ENCODE data around the gene CAMK1D.

Gene CAMK1D

DNA sequence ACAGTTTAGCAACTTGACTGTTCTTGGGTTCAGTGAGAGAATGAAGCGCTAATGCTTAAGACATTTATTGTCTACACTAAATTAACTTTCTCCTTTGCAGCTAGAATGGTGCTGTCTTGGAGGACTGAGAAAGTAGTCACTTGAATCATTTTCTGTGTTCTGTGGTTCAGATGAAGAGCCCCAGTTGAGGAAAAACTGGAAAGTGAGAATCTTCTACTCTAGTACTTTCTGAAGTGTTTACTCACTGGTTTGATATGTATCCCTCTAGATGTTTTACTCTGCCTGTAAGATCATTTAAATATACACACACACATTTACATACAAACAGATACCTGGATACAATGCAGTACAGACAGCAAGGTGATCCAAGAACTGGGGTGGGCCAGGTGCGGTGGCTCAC lies 308.1 kb downstream of the CAMK1D start:
- no peak for DNase-seq (ENCODE audit: low read depth)

GRCh38 chr10:12658526-12658925 lies 309.2 kb downstream of the CAMK1D start:
- no peak for DNase-seq (ENCODE audit: low read depth)

- no peak for DNase-seq (ENCODE audit: low read depth)
Observed at GRCh38 chr10:12659706-12660105, 310.4 kb downstream of the CAMK1D start.

GRCh38 chr10:12660812-12661211 lies 311.5 kb downstream of the CAMK1D start:
- no peak for DNase-seq (ENCODE audit: low read depth)

DNA sequence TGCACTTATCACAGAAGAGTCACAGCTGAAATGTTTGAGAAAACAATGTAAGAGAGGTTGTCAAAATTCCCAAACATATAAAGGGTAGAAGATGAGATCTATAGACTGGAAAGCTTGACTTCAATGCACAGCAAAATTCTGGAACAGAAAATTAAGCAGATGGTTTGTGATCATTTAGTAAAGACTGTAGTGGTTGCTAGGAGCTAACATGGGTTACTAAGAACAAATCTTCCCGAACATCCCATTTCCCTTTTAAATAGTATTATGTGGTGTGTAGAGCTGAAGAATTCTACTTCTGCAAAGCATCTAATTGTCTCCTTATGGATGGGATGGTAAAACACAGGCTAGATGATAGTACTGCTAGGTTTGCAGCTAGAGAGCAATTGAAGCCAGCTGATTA lies 312.3 kb downstream of the CAMK1D start:
- no peak for DNase-seq (ENCODE audit: low read depth)

GRCh38 chr10:12663863-12664262 lies 314.5 kb downstream of the CAMK1D start:
- DNase-seq (ENCODE audit: low read depth), result no peak

- DNase-seq (ENCODE audit: low read depth), result no peak
Observed at GRCh38 chr10:12665501-12665900, 316.2 kb downstream of the CAMK1D start.

- DNase-seq (ENCODE audit: low read depth), result no peak
Observed at GRCh38 chr10:12667052-12667451, 317.7 kb downstream of the CAMK1D start.

- DNase-seq (ENCODE audit: low read depth), result no peak
Observed at GRCh38 chr10:12668634-12669033, 319.3 kb downstream of the CAMK1D start.

- no peak for DNase-seq (ENCODE audit: low read depth)
Observed at GRCh38 chr10:12670004-12670403, 320.7 kb downstream of the CAMK1D start.

- DNase-seq (ENCODE audit: low read depth), result no peak
Observed at GRCh38 chr10:12675186-12675585, 325.8 kb downstream of the CAMK1D start.

- no peak for DNase-seq (ENCODE audit: low read depth)
Observed at GRCh38 chr10:12679636-12680035, 330.3 kb downstream of the CAMK1D start.

- DNase-seq (ENCODE audit: low read depth), result no peak
Observed at GRCh38 chr10:12681252-12681651, 331.9 kb downstream of the CAMK1D start.

- DNase-seq (ENCODE audit: low read depth), result no peak
Observed at GRCh38 chr10:12684784-12685183, 335.4 kb downstream of the CAMK1D start.

DNA sequence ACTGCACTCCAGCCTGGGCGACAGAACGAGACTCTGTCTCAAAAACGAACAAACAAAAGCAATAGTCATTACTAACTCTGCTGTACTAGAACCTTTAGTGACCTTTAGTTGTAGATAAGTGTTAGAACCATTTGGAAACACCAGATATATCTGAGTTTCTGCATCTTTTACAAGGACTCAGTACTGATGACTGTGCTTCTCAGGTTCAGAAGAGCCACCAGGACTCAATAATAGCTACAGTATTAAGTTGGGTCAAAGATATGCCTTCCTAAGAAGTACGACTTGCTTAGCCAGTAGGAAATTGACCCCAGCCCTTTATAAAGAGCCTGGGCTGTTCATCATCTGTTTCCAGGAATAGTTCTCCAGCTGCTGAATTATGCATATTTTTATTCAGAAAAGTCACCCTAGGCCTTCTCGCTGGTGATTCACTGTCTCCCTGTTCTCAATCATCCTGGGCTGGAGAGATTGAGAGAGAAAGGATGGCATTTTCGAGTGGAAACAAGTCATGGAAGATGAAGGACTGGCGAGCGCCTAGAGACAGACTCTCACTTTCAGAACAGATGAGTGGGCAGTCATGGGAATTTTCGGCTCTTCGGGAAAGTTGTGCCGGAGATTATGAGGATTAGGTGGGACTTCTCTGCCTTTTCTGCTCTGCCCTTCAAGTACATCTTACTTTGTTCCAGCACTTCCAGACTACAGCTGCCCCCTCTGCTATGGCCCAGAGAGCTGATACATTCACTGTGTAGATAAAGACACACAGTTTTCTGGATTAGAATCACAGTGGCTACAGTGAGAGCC lies 336.1 kb downstream of the CAMK1D start:
- no peak for DNase-seq (ENCODE audit: low read depth)

GRCh38 chr10:12687996-12688395 lies 338.6 kb downstream of the CAMK1D start:
- no peak for DNase-seq (ENCODE audit: low read depth)

DNA sequence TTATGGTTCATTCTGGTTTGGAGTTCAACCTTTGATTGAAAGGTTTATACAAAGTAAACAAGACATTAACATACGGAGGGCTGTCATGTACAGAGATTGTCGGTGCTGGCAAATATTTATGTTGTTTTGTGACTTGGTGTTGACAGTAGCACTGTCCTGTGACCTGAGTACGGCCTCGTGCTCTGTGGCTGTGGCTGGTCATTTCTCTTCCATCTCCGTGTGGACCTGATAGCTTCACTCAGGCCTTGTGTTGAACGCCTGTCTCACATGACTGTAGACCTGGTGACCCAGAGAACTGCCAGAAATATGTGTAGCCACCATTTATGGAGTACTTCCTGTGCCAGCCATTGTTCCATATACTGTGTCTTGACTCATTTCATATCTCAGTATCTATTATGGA lies 340.5 kb downstream of the CAMK1D start:
- DNase-seq (ENCODE audit: low read depth), result no peak

- DNase-seq (ENCODE audit: low read depth), result no peak
Observed at GRCh38 chr10:12690525-12691126, 341.3 kb downstream of the CAMK1D start.

- DNase-seq (ENCODE audit: low read depth), result no peak
Observed at GRCh38 chr10:12691596-12691995, 342.2 kb downstream of the CAMK1D start.

DNA sequence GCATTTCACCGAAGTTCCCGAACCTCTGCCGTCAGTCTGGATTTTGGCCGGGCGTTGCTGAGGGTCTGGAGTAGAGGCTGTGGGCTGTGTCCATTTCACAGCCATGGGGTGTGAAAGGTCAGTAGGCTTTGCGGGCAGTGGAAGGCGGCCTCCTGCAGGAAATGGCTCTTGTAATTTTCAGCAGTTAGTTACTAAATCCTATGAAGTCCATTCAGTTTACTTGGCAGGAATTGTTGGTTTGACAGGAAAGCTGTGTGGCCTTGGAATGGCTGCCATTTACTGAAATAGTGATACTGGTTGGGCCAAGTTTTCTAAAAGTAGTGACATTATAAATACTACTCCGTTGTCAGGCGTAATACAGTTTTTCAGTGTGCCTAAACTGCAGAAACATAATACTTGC lies 348.4 kb downstream of the CAMK1D start:
- no peak for DNase-seq (ENCODE audit: low read depth)

DNA sequence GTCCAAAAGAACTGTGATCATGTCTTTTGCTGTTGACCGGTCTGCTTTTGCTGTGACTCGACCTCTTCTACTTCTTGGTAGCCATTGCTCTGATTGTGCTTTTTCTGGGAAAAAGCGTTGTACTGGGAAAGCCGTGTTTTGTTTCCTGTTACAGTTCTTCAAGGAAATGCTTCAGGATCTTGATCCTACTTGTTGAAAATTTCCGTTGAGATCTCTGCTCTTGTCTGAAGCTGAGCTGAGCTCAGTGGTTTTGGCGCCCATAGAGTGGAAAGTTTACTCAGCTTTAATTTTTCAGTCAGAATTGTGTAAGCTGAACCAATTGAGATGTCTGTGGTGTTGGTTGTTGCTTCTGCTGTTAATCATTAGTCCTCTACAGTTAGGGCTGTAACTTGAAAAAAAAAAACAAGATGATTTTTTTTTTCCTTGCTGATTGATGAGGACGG lies 349.9 kb downstream of the CAMK1D start:
- no peak for DNase-seq (ENCODE audit: low read depth)

- DNase-seq (ENCODE audit: low read depth), result no peak
Observed at GRCh38 chr10:12699781-12700556, 350.6 kb downstream of the CAMK1D start.

- no peak for DNase-seq (ENCODE audit: low read depth)
Observed at GRCh38 chr10:12700557-12700874, 351.2 kb downstream of the CAMK1D start.

All from stimulated activated CD8-positive, alpha-beta memory T cell treated with anti-CD3 and anti-CD28 coated beads, Interleukin-15, amount 100 ng/mL, for 1 hour (primary cell).